Caco-2 (cell line): ENCODE measurements around the gene MTRF1. TPM values are rescaled to one million over a fixed set of nuclear protein-coding genes. Genes with fewer than 3 reads are reported as not detected.
A peak's percentile ranks its signal among the peaks of the same experiment; 100 is the strongest.

Experiments
- BruUV-seq: library from RNA; stranded (reverse); fragments of 400-500 nt; replicated peaks from 2 replicates; lab custom pipeline; 2021; lab: Mats Ljungman, UMichigan
- CTCF ChIA-PET: fragments of 300-600 bp; sonication (Branson Sonifier 250); formaldehyde crosslinking; loops from one replicate; lab custom pipeline; 2022; ENCODE audit warnings: antibody characterized with exemption; lab: Charles Lee
- POLR2A ChIA-PET: fragments of 300-600 bp; sonication (Branson Sonifier 250); formaldehyde crosslinking; loops from one replicate; lab custom pipeline; 2022; ENCODE audit warnings: antibody characterized with exemption; lab: Charles Lee
- DNase-seq, 2 experiments: peaks; one replicate each; pipeline versions ENCODE4 v3.0.0 to v3.0.0-alpha.2; 2020 to 2022
- H3K27me3 ChIP-seq: replicated peaks from 2 replicates; pipeline ENCODE4 v1.6.0; 2011; ENCODE audit warnings: low read length; ENCODE audit not compliant: control insufficient read depth, insufficient read depth
- H3K36me3 ChIP-seq: 2 replicates; pipeline ENCODE4 v1.5.1; 2011; ENCODE audit warnings: low read length; ENCODE audit not compliant: control insufficient read depth, insufficient read depth
- H3K4me1 ChIP-seq: fragments of 250-450 bp; sonication (Bioruptor Pico); 2 replicates; pipeline ENCODE4 v1.5.1; 2020; ENCODE audit warnings: mild to moderate bottlenecking
- H3K4me3 ChIP-seq: 2 replicates; pipeline ENCODE4 v1.5.1; 2011; ENCODE audit warnings: low read depth, mild to moderate bottlenecking, control low read depth, low read length
- H3K9me3 ChIP-seq: fragments of 250-450 bp; sonication (Bioruptor Pico); 2 replicates; pipeline ENCODE4 v1.5.1; 2020; ENCODE audit warnings: mild to moderate bottlenecking, moderate library complexity
- H3K27ac Mint-ChIP-seq: one replicate; pipeline ENCODE4 v1.8.0; 2022; ENCODE audit warnings: mixed read lengths; ENCODE audit not compliant: unreplicated experiment
- H3K27me3 Mint-ChIP-seq: one replicate; pipeline ENCODE4 v1.8.0; 2022; ENCODE audit warnings: mixed read lengths; ENCODE audit not compliant: insufficient read depth, unreplicated experiment
- H3K36me3 Mint-ChIP-seq: one replicate; pipeline ENCODE4 v1.8.0; 2022; ENCODE audit warnings: mild to moderate bottlenecking, mixed read lengths; ENCODE audit not compliant: insufficient read depth, unreplicated experiment
- H3K4me1 Mint-ChIP-seq: one replicate; pipeline ENCODE4 v1.8.0; 2022; ENCODE audit warnings: low read depth, mixed read lengths; ENCODE audit not compliant: unreplicated experiment
- H3K4me3 Mint-ChIP-seq: one replicate; pipeline ENCODE4 v1.8.0; 2022; ENCODE audit warnings: mild to moderate bottlenecking, moderate library complexity, mixed read lengths; ENCODE audit not compliant: unreplicated experiment
- H3K9me3 Mint-ChIP-seq: one replicate; pipeline ENCODE4 v1.8.0; 2022; ENCODE audit warnings: mixed read lengths; ENCODE audit not compliant: unreplicated experiment
- CTCF ChIP-seq, 2 experiments: fragments of 200-600 bp in 1 of 2; IDR thresholded peaks; 1 replicate in 1 of 2; 2 replicates in 1 of 2; pipeline versions ENCODE4 v1.5.1 to v1.8.0; 2011 to 2022; ENCODE audit warnings: antibody characterized with exemption in 1 of 2, control low read depth in 1 of 2, inconsistent platforms in 1 of 2, low read depth in 1 of 2, low read length in 1 of 2, mild to moderate bottlenecking in 1 of 2, moderate library complexity in 1 of 2; ENCODE audit not compliant: insufficient read depth in 1 of 2, severe bottlenecking in 1 of 2, unreplicated experiment in 1 of 2
- intact Hi-C: fragments of 100-400 bp; cut with micrococcal nuclease; formaldehyde crosslinking; loops from one replicate; pipeline ENCODE4 v1.10.0; 2022; ENCODE audit not compliant: unreplicated experiment
- total RNA-seq: library from RNA; stranded (reverse); gene quantifications from 2 replicates; pipeline ENCODE4 v1.2.3, GENCODE V29; 2022

Gene MTRF1
- total RNA-seq, 1 experiment from 2014 or later = 24.7 TPM

GRCh38 chr13:41196011-41196410 is 67.4 kb downstream of the MTRF1 start:
- Mint-ChIP-seq H3K27ac (no peak overlapping the region), H3K9me3 (peaks cover 8% of the 10 kb centered on the region), H3K27me3 (no peaks in the 10 kb centered on the region), H3K36me3 (peaks cover 9% of the 10 kb centered on the region), H3K4me3 (no peak overlapping the region), H3K4me1 (peaks cover 7% of the 10 kb centered on the region)
- ChIA-PET POLR2A (no interaction called here), CTCF (no interaction called here)
- Histone ChIP-seq H3K9me3 (0 out of 2 replicates have a peak, but pooled peaks cover 2% of the 10 kb centered on the region), H3K27me3 (no peaks in the 10 kb centered on the region), H3K36me3 (no peaks in the 10 kb centered on the region; the same call in 1 of the 2 replicates), H3K4me3 (no peak overlapping the region), H3K4me1 (no peaks in the 10 kb centered on the region)
- no peak for TF ChIP-seq CTCF (IDR thresholded peaks at IDR 0.05; ENCODE audit: insufficient read depth in 1 of 2, low read depth in 1 of 2, low read length in 1 of 2, severe bottlenecking in 1 of 2, unreplicated experiment in 1 of 2)
- no peak for DNase-seq
- intact Hi-C loops = loop anchor here (1.0 kb wide), 1 partner anchor 121 kb away; no protein-coding TSS in a partner anchor
- BruUV-seq = no TSS peak

GRCh38 chr13:41193919-41194824 is 69.2 kb downstream of the MTRF1 start, which contains the start of gene KBTBD7:
Gene KBTBD7, minus strand, starts transcription at chr13:41194569. Its CDS starts 312 bp downstream, at chr13:41194257.
- Mint-ChIP-seq H3K9me3 (peaks cover 8% of the 10 kb centered on the region), H3K27ac (peak within 1 kb of the TSS; percentile 91), H3K36me3 (peaks cover 9% of the 10 kb centered on the region), H3K27me3 (no peaks in the 10 kb centered on the region), H3K4me1 (peaks cover 16% of the 10 kb centered on the region), H3K4me3 (peak within 1 kb of the TSS; percentile 82)
- no TSS peak for BruUV-seq
- ChIA-PET CTCF (no interaction called here), POLR2A (interaction anchor here (0.5 kb wide), 2 partner anchors 62 to 133 kb away, joined by 3 to 6 read pairs; no protein-coding TSS in a partner anchor)
- TF ChIP-seq CTCF (IDR thresholded peaks at IDR 0.05; ENCODE audit: insufficient read depth in 1 of 2, low read depth in 1 of 2, low read length in 1 of 2, severe bottlenecking in 1 of 2, unreplicated experiment in 1 of 2) = no peak
- H3K4me1 ChIP-seq = peaks cover 13% of the 10 kb centered on the region
- intact Hi-C loops = loop anchor here (1.0 to 2.0 kb wide), 3 partner anchors 29 to 69 kb away; partner anchors contain the start of genes KBTBD6 and MTRF1
- no peaks in the 10 kb centered on the region for H3K27me3 ChIP-seq
- peak within 1 kb of the TSS; percentile 58 for H3K4me3 ChIP-seq
- no peaks in the 10 kb centered on the region; the same call in 1 of the 2 replicates for H3K36me3 ChIP-seq
- peak; percentile 96 to 97 for DNase-seq
- 0 out of 2 replicates have a peak, but pooled peaks cover 2% of the 10 kb centered on the region for H3K9me3 ChIP-seq

- no peaks in the 10 kb centered on the region; the same call in 1 of the 2 replicates for H3K36me3 ChIP-seq
- no peak for TF ChIP-seq CTCF (IDR thresholded peaks at IDR 0.05; ENCODE audit: insufficient read depth in 1 of 2, low read depth in 1 of 2, low read length in 1 of 2, severe bottlenecking in 1 of 2, unreplicated experiment in 1 of 2)
- H3K9me3 ChIP-seq = 0 out of 2 replicates have a peak, but pooled peaks cover 2% of the 10 kb centered on the region
- CTCF ChIA-PET = no interaction called here
- Mint-ChIP-seq H3K36me3 (peaks cover 9% of the 10 kb centered on the region), H3K9me3 (peaks cover 8% of the 10 kb centered on the region), H3K4me1 (peaks cover 16% of the 10 kb centered on the region), H3K27me3 (no peaks in the 10 kb centered on the region), H3K27ac (peak overlapping the region; percentile 91), H3K4me3 (peak overlapping the region; percentile 82)
- peak overlapping the region; percentile 58 for H3K4me3 ChIP-seq
- no peak for DNase-seq
- BruUV-seq = no TSS peak
- intact Hi-C loops = no loop called here
- H3K27me3 ChIP-seq = no peaks in the 10 kb centered on the region
- H3K4me1 ChIP-seq = peaks cover 13% of the 10 kb centered on the region
- POLR2A ChIA-PET = no interaction called here
Measured at GRCh38 chr13:41193469-41193868, 69.9 kb downstream of the MTRF1 start.
